Keratinocyte (primary cell): Measurements from ENCODE around the gene HCK.

Source experiments
- EZH2 ChIP-seq: IDR thresholded peaks from one replicate; pipeline ENCODE4 v1.6.1; 2012; ENCODE audit warnings: inconsistent platforms, mild to moderate bottlenecking, low read length, moderate library complexity
- TF ChIP-seq, protein P1 (sequence below), 3 experiments: IDR thresholded peaks in 1 of 3; conservative IDR thresholded peaks in 1 of 3; optimal IDR thresholded peaks in 1 of 3; 2 replicates in 2 of 3; 3 replicates in 1 of 3; pipeline versions ENCODE3 to v1.5.1; 2011; ENCODE audit warnings: low read length in 3 of 3, mild to moderate bottlenecking in 3 of 3, moderate library complexity in 2 of 3, control low read depth in 1 of 3, inconsistent platforms in 1 of 3; ENCODE audit not compliant: insufficient read depth in 2 of 3; ENCODE audit errors: extremely low read depth in 1 of 3

DNA sequence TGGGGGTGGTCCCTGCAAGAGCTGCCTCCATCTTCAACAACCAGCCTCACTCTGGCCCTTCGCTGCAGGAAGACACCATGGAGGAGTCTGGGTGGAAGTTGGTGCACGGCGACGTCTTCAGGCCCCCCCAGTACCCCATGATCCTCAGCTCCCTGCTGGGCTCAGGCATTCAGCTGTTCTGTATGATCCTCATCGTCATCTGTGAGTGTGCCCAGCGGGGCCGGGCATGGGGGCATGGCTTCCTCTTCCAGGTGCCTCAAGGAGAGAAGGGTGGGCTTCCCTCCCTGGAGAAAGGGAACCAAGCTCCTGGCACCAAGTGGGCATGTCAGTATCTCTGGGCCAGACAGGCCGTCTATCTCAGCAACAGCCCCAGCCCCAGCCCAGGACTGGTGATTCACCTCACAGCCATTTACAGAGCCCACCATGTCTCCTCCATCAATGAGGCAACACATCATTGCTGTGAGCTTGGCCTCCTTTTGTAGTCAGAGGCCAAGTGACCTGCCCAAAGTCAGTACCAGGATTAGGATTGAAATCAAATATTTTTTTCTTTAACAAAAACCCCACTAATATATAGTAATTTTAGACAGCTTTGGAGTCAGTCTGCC lies 97.6 kb downstream of the HCK start:
- no peak for TF ChIP-seq EZH2
- TF ChIP-seq, protein P1, sequence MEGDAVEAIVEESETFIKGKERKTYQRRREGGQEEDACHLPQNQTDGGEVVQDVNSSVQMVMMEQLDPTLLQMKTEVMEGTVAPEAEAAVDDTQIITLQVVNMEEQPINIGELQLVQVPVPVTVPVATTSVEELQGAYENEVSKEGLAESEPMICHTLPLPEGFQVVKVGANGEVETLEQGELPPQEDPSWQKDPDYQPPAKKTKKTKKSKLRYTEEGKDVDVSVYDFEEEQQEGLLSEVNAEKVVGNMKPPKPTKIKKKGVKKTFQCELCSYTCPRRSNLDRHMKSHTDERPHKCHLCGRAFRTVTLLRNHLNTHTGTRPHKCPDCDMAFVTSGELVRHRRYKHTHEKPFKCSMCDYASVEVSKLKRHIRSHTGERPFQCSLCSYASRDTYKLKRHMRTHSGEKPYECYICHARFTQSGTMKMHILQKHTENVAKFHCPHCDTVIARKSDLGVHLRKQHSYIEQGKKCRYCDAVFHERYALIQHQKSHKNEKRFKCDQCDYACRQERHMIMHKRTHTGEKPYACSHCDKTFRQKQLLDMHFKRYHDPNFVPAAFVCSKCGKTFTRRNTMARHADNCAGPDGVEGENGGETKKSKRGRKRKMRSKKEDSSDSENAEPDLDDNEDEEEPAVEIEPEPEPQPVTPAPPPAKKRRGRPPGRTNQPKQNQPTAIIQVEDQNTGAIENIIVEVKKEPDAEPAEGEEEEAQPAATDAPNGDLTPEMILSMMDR (optimal IDR thresholded peaks at IDR 0.05 in 1 of 3, IDR thresholded peaks at IDR 0.05 in 1 of 3, conservative IDR thresholded peaks at IDR 0.05 in 1 of 3; ENCODE audit: extremely low read depth in 1 of 3, insufficient read depth in 2 of 3, low read length in 3 of 3), result no peak
